ENCODE results near the gene RNF25.

The RNF25 gene

GRCh38 chr2:218671097-218671653 lies 627 bp downstream of the RNF25 start:
- H3K27me3 Mint-ChIP-seq (ENCODE audit: low read depth): no peaks in the 10 kb centered on the region
- H3K9me3 Mint-ChIP-seq: no peaks in the 10 kb centered on the region
- H3K4me3 Mint-ChIP-seq: peak overlapping the region; percentile 98 to 100 (median 98)
- H3K36me3 Mint-ChIP-seq (ENCODE audit: low read depth): peaks cover 40% of the 10 kb centered on the region
- H3K27ac Mint-ChIP-seq: peak overlapping the region; percentile 98 to 100 (median 99)
- H3K4me1 Mint-ChIP-seq: peaks cover 19% of the 10 kb centered on the region
- no peak for TF ChIP-seq CTCF (IDR thresholded peaks at IDR 0.05; ENCODE audit: unreplicated experiment in 3 of 3)

- no peak overlapping the region for H3K27ac Mint-ChIP-seq
Measured at GRCh38 chr2:218664653-218665052, 7.1 kb downstream of the RNF25 start.

GRCh38 chr2:218663901-218664300 lies 7.9 kb downstream of the RNF25 start:
- no peak for TF ChIP-seq CTCF (IDR thresholded peaks at IDR 0.05; ENCODE audit: unreplicated experiment in 3 of 3)
- peaks cover 12% of the 10 kb centered on the region for H3K4me1 Mint-ChIP-seq
- H3K36me3 Mint-ChIP-seq (ENCODE audit: low read depth): peaks cover 52% of the 10 kb centered on the region
- H3K27me3 Mint-ChIP-seq (ENCODE audit: low read depth): no peaks in the 10 kb centered on the region
- H3K27ac Mint-ChIP-seq: no peak overlapping the region
- no peaks in the 10 kb centered on the region for H3K9me3 Mint-ChIP-seq
- H3K4me3 Mint-ChIP-seq: no peak overlapping the region

More at GRCh38 chr2:218664653-218665052, 7.1 kb downstream of the RNF25 start:
- Mint-ChIP-seq H3K9me3 (no peaks in the 10 kb centered on the region), H3K4me3 (no peak overlapping the region), H3K36me3 (ENCODE audit: low read depth) (peaks cover 52% of the 10 kb centered on the region), H3K27me3 (ENCODE audit: low read depth) (no peaks in the 10 kb centered on the region), H3K4me1 (peaks cover 8% of the 10 kb centered on the region)
- no peak for TF ChIP-seq CTCF (IDR thresholded peaks at IDR 0.05; ENCODE audit: unreplicated experiment in 3 of 3)

- no peak for TF ChIP-seq CTCF (IDR thresholded peaks at IDR 0.05; ENCODE audit: unreplicated experiment in 3 of 3)
- Mint-ChIP-seq H3K27ac (no peak overlapping the region), H3K27me3 (ENCODE audit: low read depth) (no peaks in the 10 kb centered on the region), H3K36me3 (ENCODE audit: low read depth) (peaks cover 43% of the 10 kb centered on the region), H3K9me3 (no peaks in the 10 kb centered on the region), H3K4me3 (peak overlapping the region in 2 of 3 experiments; percentile 26 to 44), H3K4me1 (peaks cover 20% of the 10 kb centered on the region)
Measured at GRCh38 chr2:218662827-218663226, 9.0 kb downstream of the RNF25 start.

- H3K4me3 Mint-ChIP-seq: peak overlapping the region in 2 of 3 experiments; percentile 26 to 60
- TF ChIP-seq CTCF (IDR thresholded peaks at IDR 0.05; ENCODE audit: unreplicated experiment in 3 of 3): no peak
- no peaks in the 10 kb centered on the region for H3K27me3 Mint-ChIP-seq (ENCODE audit: low read depth)
- H3K9me3 Mint-ChIP-seq: no peaks in the 10 kb centered on the region
- H3K36me3 Mint-ChIP-seq (ENCODE audit: low read depth): peaks cover 42% of the 10 kb centered on the region
- peaks cover 23% of the 10 kb centered on the region for H3K4me1 Mint-ChIP-seq
- H3K27ac Mint-ChIP-seq: no peak overlapping the region
Measured at GRCh38 chr2:218662377-218662776, 9.4 kb downstream of the RNF25 start.

GRCh38 chr2:218659988-218660358 lies 11.8 kb downstream of the RNF25 start:
- Mint-ChIP-seq H3K9me3 (no peaks in the 10 kb centered on the region), H3K36me3 (ENCODE audit: low read depth) (peaks cover 36% of the 10 kb centered on the region), H3K4me1 (peaks cover 23% of the 10 kb centered on the region), H3K27ac (peak overlapping the region in 2 of 3 experiments; percentile 71 to 72), H3K4me3 (peak overlapping the region; percentile 96 to 98 (median 98)), H3K27me3 (ENCODE audit: low read depth) (no peaks in the 10 kb centered on the region)
- no peak for TF ChIP-seq CTCF (IDR thresholded peaks at IDR 0.05; ENCODE audit: unreplicated experiment in 3 of 3)
